B cell (primary cell): ENCODE measurements around the gene NPHS1. TPM values are rescaled to one million over a fixed set of nuclear protein-coding genes. Genes with fewer than 3 reads are reported as not detected.

Experiments
- ATAC-seq: fragments of 200-7000 bp; cut with Tn5 transposase; one replicate; pipeline ENCODE4 v1.10.0; 2021; ENCODE audit warnings: low read depth, mild to moderate bottlenecking, moderate number of reproducible peaks, moderate library complexity
- CTCF ChIA-PET: fragments of 350-600 bp; sonication (Branson Sonifier 250); formaldehyde crosslinking; loops from one replicate; lab custom pipeline; 2021; ENCODE audit warnings: antibody characterized with exemption, inconsistent platforms; lab: Charles Lee
- POLR2A ChIA-PET: fragments of 350-600 bp; sonication (Branson Sonifier 250); formaldehyde crosslinking; loops from one replicate; lab custom pipeline; 2021; ENCODE audit warnings: antibody characterized with exemption; lab: Charles Lee
- DNase-seq: peaks from one replicate; pipeline ENCODE4 v3.0.0; 2013
- H2AFZ ChIP-seq: 2 replicates; pipeline ENCODE4 v1.6.1; 2012; ENCODE audit warnings: mild to moderate bottlenecking, low read depth, low read length; ENCODE audit not compliant: insufficient read depth, poor library complexity, severe bottlenecking
- H3K27ac ChIP-seq, 2 donors: 1 replicate in 1 of 2; 2 replicates in 1 of 2; pipeline ENCODE4 v1.5.1; 2012 to 2013; ENCODE audit warnings: low read length in 2 of 2, mild to moderate bottlenecking in 2 of 2, moderate library complexity in 1 of 2
- H3K27me3 ChIP-seq, 4 experiments: fragments of 200-600 bp in 1 of 4; sonication (generic) in 1 of 4; replicated peaks in 1 of 4; 1 replicate in 2 of 4; 2 replicates in 2 of 4; pipeline versions ENCODE4 v1.6.1 to v1.7.0; 2013 to 2016; ENCODE audit warnings: low read length in 3 of 4, mild to moderate bottlenecking in 2 of 4, mixed read lengths in 1 of 4, moderate library complexity in 1 of 4; ENCODE audit not compliant: insufficient read depth in 4 of 4, control insufficient read depth in 3 of 4; ENCODE audit errors: control extremely low read depth in 1 of 4
- H3K36me3 ChIP-seq, 2 experiments: replicated peaks in 1 of 2; 1 replicate in 1 of 2; 2 replicates in 1 of 2; pipeline versions ENCODE4 v1.6.1 to v1.7.1; 2013; ENCODE audit warnings: low read length in 1 of 2; ENCODE audit not compliant: insufficient read depth in 2 of 2, control insufficient read depth in 1 of 2; ENCODE audit errors: control extremely low read depth in 1 of 2, extremely low read depth in 1 of 2
- H3K4me1 ChIP-seq, 2 donors: fragments of 200-600 bp in 1 of 2; sonication (generic) in 1 of 2; 1 replicate in 1 of 2; 2 replicates in 1 of 2; pipeline versions ENCODE4 v1.5.1 to v1.6.1; 2013 to 2017; ENCODE audit warnings: low read length in 2 of 2; ENCODE audit not compliant: control insufficient read depth in 2 of 2, insufficient read depth in 2 of 2
- H3K4me2 ChIP-seq: replicated peaks from 2 replicates; pipeline ENCODE3; 2012; ENCODE audit warnings: mild to moderate bottlenecking, low read depth, low read length; ENCODE audit not compliant: poor library complexity, severe bottlenecking
- H3K4me3 ChIP-seq, 5 experiments: fragments of 200-600 bp in 1 of 5; sonication (generic) in 1 of 5; 1 replicate in 3 of 5; 2 replicates in 2 of 5; pipeline versions ENCODE4 v1.5.1 to v1.7.0; 2011 to 2016; ENCODE audit warnings: low read length in 4 of 5, mild to moderate bottlenecking in 4 of 5, low read depth in 2 of 5, control low read depth in 1 of 5, moderate library complexity in 1 of 5; ENCODE audit not compliant: insufficient read depth in 1 of 5; ENCODE audit errors: control extremely low read depth in 1 of 5, extremely low read depth in 1 of 5
- H3K79me2 ChIP-seq: fragments of 200-600 bp; sonication (generic); one replicate; pipeline ENCODE4 v1.6.0; 2016; ENCODE audit warnings: low read length; ENCODE audit not compliant: control insufficient read depth, insufficient read depth
- H3K9ac ChIP-seq: fragments of 200-600 bp; sonication (generic); 2 replicates; pipeline ENCODE4 v1.6.1; 2017; ENCODE audit warnings: mild to moderate bottlenecking, low read length, moderate library complexity
- H3K9me3 ChIP-seq, 3 donors: one replicate each; pipeline versions ENCODE4 v1.6.1 to v1.7.1; 2013; ENCODE audit warnings: low read length in 2 of 3; ENCODE audit not compliant: control insufficient read depth in 2 of 3, insufficient read depth in 1 of 3; ENCODE audit errors: control extremely low read depth in 1 of 3
- H4K20me1 ChIP-seq: 2 replicates; pipeline ENCODE4 v1.6.0; 2012; ENCODE audit warnings: mild to moderate bottlenecking, low read length; ENCODE audit not compliant: insufficient read depth, control insufficient read depth, poor library complexity, severe bottlenecking
- H3K27ac Mint-ChIP-seq: one replicate; pipeline ENCODE4 v1.8.0; 2021; ENCODE audit warnings: mixed read lengths
- H3K27me3 Mint-ChIP-seq: one replicate; pipeline ENCODE4 v1.8.0; 2021; ENCODE audit warnings: mixed read lengths
- H3K4me1 Mint-ChIP-seq: one replicate; pipeline ENCODE4 v1.8.0; 2021; ENCODE audit warnings: mixed read lengths
- H3K4me3 Mint-ChIP-seq: one replicate; pipeline ENCODE4 v1.8.0; 2021; ENCODE audit warnings: mixed read lengths
- H3K9me3 Mint-ChIP-seq: one replicate; pipeline ENCODE4 v1.8.0; 2022; ENCODE audit warnings: mixed read lengths; ENCODE audit not compliant: insufficient read depth
- EZH2 ChIP-seq: IDR thresholded peaks from 2 replicates; pipeline ENCODE4 v1.6.1; 2012; ENCODE audit warnings: borderline replicate concordance, low read depth, mild to moderate bottlenecking, moderate library complexity, low read length; ENCODE audit not compliant: insufficient read depth, poor library complexity, severe bottlenecking
- WGBS: methylation state at CpG from one replicate; pipeline ENCODE4 v1.1.5; 2013; ENCODE audit warnings: missing lambda C conversion rate; ENCODE audit not compliant: insufficient coverage; 5-methylcytosine and 5-hydroxymethylcytosine counted together
- intact Hi-C: fragments of 100-400 bp; cut with micrococcal nuclease; formaldehyde crosslinking; loops from one replicate; pipeline ENCODE4 v1.10.0; 2022
- polyA plus RNA-seq: library from polyadenylated mRNA; depleted of rRNA; stranded (reverse); fragments of >200 nt; gene quantifications from 2 replicates; pipeline ENCODE4 v1.2.3, GENCODE V29; 2012
- total RNA-seq, 2 donors: library from RNA; stranded (reverse); fragments of 120-200 nt in 1 of 2; gene quantifications; 1 replicate in 1 of 2; 2 replicates in 1 of 2; pipeline versions ENCODE4 v1.2.3 to v1.2.4, GENCODE V29; 2013 to 2022
- TF ChIP-seq, protein P1 (sequence below): fragments of 200-600 bp; IDR thresholded peaks from one replicate; pipeline ENCODE4 v1.8.0; 2022; ENCODE audit warnings: antibody characterized with exemption, mild to moderate bottlenecking

The NPHS1 gene
- total and polyA plus RNA-seq, 2 donors (not counting 1 experiment from before 2014, with no cell fraction given): not detected

GRCh38 chr19:35859414-35859813, 7.1 kb upstream of the NPHS1 start:
- H3K9ac ChIP-seq: no peak overlapping the region
- CTCF ChIA-PET: interaction anchor here (1.3 kb wide), 1 partner anchor 24 kb away, joined by 3 read pairs; no protein-coding TSS in a partner anchor
- no peak overlapping the region for H3K4me3 ChIP-seq
- TF ChIP-seq, protein P1, sequence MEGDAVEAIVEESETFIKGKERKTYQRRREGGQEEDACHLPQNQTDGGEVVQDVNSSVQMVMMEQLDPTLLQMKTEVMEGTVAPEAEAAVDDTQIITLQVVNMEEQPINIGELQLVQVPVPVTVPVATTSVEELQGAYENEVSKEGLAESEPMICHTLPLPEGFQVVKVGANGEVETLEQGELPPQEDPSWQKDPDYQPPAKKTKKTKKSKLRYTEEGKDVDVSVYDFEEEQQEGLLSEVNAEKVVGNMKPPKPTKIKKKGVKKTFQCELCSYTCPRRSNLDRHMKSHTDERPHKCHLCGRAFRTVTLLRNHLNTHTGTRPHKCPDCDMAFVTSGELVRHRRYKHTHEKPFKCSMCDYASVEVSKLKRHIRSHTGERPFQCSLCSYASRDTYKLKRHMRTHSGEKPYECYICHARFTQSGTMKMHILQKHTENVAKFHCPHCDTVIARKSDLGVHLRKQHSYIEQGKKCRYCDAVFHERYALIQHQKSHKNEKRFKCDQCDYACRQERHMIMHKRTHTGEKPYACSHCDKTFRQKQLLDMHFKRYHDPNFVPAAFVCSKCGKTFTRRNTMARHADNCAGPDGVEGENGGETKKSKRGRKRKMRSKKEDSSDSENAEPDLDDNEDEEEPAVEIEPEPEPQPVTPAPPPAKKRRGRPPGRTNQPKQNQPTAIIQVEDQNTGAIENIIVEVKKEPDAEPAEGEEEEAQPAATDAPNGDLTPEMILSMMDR: no peak
- peaks cover 11% of the 10 kb centered on the region for H3K4me1 Mint-ChIP-seq
- H3K9me3 Mint-ChIP-seq: no peaks in the 10 kb centered on the region
- no peak overlapping the region for H3K4me3 Mint-ChIP-seq
- no peak overlapping the region for H3K27ac ChIP-seq
- peaks cover 66% of the 10 kb centered on the region for H3K27me3 Mint-ChIP-seq
- H3K36me3 ChIP-seq: no peaks in the 10 kb centered on the region
- peaks cover 0 to 80% (median 29%) of the 10 kb centered on the region in 4 experiments for H3K27me3 ChIP-seq
- ATAC-seq (no peak), DNase-seq (peak; percentile 8)
- no peak overlapping the region for H3K27ac Mint-ChIP-seq
- H3K79me2 ChIP-seq: no peaks in the 10 kb centered on the region
- H3K4me1 ChIP-seq: peaks cover 21 to 28% of the 10 kb centered on the region in 2 donors
- H4K20me1 ChIP-seq: no peaks in the 10 kb centered on the region
- no peak overlapping the region for H3K4me2 ChIP-seq
- peaks cover 0 to 31% (median 0%) of the 10 kb centered on the region in 3 donors for H3K9me3 ChIP-seq
- H2AFZ ChIP-seq: no peak overlapping the region
- intact Hi-C loops: no loop called here
- 67% methylated on average over 4 of the region's 4 CpGs for WGBS
- POLR2A ChIA-PET: no interaction called here

DNA sequence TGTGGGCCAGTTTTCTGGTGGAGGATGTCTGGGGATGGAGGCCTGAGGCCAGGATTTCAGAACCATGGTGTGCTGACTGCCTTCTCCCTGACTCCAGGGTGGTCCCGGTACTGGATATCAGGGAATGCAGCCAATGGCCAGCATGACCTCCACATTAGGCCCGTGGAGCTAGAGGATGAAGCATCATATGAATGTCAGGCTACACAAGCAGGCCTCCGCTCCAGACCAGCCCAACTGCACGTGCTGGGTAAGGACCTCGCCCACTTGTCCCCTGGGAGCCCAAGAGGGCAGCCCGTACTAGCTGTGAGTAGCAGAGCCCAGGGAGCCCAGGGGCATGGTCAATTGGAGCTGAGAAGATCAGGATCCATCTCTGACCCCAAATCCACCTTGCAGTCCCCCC, 6.0 kb upstream of the NPHS1 start:
- Histone ChIP-seq H4K20me1 (no peaks in the 10 kb centered on the region), H3K27ac (no peak overlapping the region), H3K4me3 (no peak overlapping the region), H3K36me3 (no peaks in the 10 kb centered on the region), H3K4me2 (no peak overlapping the region), H3K79me2 (no peaks in the 10 kb centered on the region), H3K27me3 (peaks cover 0 to 80% (median 29%) of the 10 kb centered on the region in 4 experiments), H2AFZ (no peak overlapping the region), H3K9me3 (peaks cover 0 to 31% (median 0%) of the 10 kb centered on the region in 3 donors), H3K4me1 (peaks cover 21 to 28% of the 10 kb centered on the region in 2 donors), H3K9ac (no peak overlapping the region)
- ChIA-PET CTCF (no interaction called here), POLR2A (no interaction called here)
- 76% methylated on average over 6 of the region's 6 CpGs for WGBS
- intact Hi-C loops: no loop called here
- Mint-ChIP-seq H3K27me3 (peaks cover 63% of the 10 kb centered on the region), H3K4me3 (peak overlapping the region; percentile 23), H3K4me1 (peaks cover 11% of the 10 kb centered on the region), H3K9me3 (no peaks in the 10 kb centered on the region), H3K27ac (no peak overlapping the region)
- ATAC-seq: no peak
- no peak for TF ChIP-seq EZH2
- TF ChIP-seq, protein P1: no peak
- peak; percentile 2 for DNase-seq
